Stimulated activated CD4-positive, alpha-beta T cell treated with anti-CD3 and anti-CD28 coated beads, TNF-alpha, amount 100 ng/mL, for 1 hour (primary cell): ENCODE results near the gene ZNF280D.

Experiments
- DNase-seq, 3 donors: peaks; one replicate each; pipeline ENCODE4 v3.0.0-alpha.2; 2020; ENCODE audit warnings: low read depth in 3 of 3, low spot score in 1 of 3

ZNF280D gene

GRCh38 chr15:56749982-56750381 lies 16.7 kb upstream of the ZNF280D start:
- no peak for DNase-seq

- no peak for DNase-seq
Observed at GRCh38 chr15:56744701-56745683, 11.7 kb upstream of the ZNF280D start.

GRCh38 chr15:56741541-56741940 lies 8.2 kb upstream of the ZNF280D start:
- no peak for DNase-seq

GRCh38 chr15:56739964-56740640 lies 6.8 kb upstream of the ZNF280D start:
- DNase-seq = no peak

GRCh38 chr15:56739474-56739873 lies 6.2 kb upstream of the ZNF280D start:
- no peak for DNase-seq

- no peak for DNase-seq
Observed at GRCh38 chr15:56737791-56738190, 4.5 kb upstream of the ZNF280D start.

- DNase-seq = no peak
Observed at GRCh38 chr15:56736881-56737707, 3.8 kb upstream of the ZNF280D start.

- DNase-seq = no peak
Observed at GRCh38 chr15:56736308-56736707, 3.0 kb upstream of the ZNF280D start.

GRCh38 chr15:56735589-56735988 lies 2.3 kb upstream of the ZNF280D start:
- DNase-seq = no peak

- no peak for DNase-seq
Observed at GRCh38 chr15:56734013-56734635, 815 bp upstream of the ZNF280D start.

GRCh38 chr15:56732886-56733135 lies 498 bp downstream of the ZNF280D start:
- DNase-seq = no peak

GRCh38 chr15:56732135-56732885 lies 999 bp downstream of the ZNF280D start:
- no peak for DNase-seq

- no peak for DNase-seq
Observed at GRCh38 chr15:56731548-56731947, 1.8 kb downstream of the ZNF280D start.

GRCh38 chr15:56729561-56729960 lies 3.7 kb downstream of the ZNF280D start:
- DNase-seq = no peak

- no peak for DNase-seq
Observed at GRCh38 chr15:56725386-56725785, 7.9 kb downstream of the ZNF280D start.

GRCh38 chr15:56724232-56724631 lies 9.1 kb downstream of the ZNF280D start:
- no peak for DNase-seq

GRCh38 chr15:56723787-56724186 lies 9.5 kb downstream of the ZNF280D start:
- no peak for DNase-seq

GRCh38 chr15:56719774-56720555 lies 13.3 kb downstream of the ZNF280D start:
- DNase-seq = no peak

GRCh38 chr15:56719021-56719612 lies 14.2 kb downstream of the ZNF280D start:
- no peak for DNase-seq
